ENCODE data around the gene MSGN1. TPM values are rescaled to one million over a fixed set of nuclear protein-coding genes. Genes with fewer than 3 reads are reported as not detected.

MSGN1 gene
- total RNA-seq, 4 donors from 2014 or later, result 1.3 TPM; not detected in 3

DNA sequence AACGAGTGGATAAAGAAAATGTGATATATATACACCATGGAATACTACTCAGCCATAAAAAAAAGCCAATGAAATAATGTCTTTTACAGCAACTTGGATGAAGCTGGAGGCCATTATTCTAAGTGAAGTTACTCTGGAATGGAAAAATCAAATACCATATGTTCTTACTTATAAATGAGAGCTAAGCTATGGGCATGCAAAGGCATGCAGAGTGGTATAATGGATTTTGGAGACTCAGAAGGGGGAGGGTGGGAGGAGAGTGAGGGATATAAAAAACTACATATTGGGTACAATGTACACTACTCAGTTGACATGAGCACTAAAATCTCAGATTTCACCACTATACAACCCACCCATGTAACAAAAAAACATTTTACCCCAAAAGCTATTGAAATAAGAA, 1.7 kb upstream of the MSGN1 start:
- WGBS, 2 donors (ENCODE audit: low coverage in 1 of 2), result 70 to 83% methylated on average over 1 of the region's 1 CpG
- Histone ChIP-seq H3K27ac (no peak overlapping the region), H3K36me3 (no peaks in the 10 kb centered on the region), H3K4me3 (no peak overlapping the region), H3K27me3 (no peaks in the 10 kb centered on the region), H3K9me3 (no peaks in the 10 kb centered on the region), H3K4me1 (peaks cover 0 to 8% (median 4%) of the 10 kb centered on the region in 4 donors)
- no peak for DNase-seq
- in situ Hi-C loops (cut with MboI; ENCODE audit: low pct_ligation_motif_present in 1 of 4, low pct_unique_long_range_greater_than_20kb in 1 of 4, low sequenced_read_pairs in 3 of 4) (no loop called here), intact Hi-C loops (cut with DNase I; ENCODE audit: low total_unique reads) (no loop called here)
- no peak for TF ChIP-seq POLR2A (IDR thresholded peaks at IDR 0.05)
- TF ChIP-seq, protein P1, sequence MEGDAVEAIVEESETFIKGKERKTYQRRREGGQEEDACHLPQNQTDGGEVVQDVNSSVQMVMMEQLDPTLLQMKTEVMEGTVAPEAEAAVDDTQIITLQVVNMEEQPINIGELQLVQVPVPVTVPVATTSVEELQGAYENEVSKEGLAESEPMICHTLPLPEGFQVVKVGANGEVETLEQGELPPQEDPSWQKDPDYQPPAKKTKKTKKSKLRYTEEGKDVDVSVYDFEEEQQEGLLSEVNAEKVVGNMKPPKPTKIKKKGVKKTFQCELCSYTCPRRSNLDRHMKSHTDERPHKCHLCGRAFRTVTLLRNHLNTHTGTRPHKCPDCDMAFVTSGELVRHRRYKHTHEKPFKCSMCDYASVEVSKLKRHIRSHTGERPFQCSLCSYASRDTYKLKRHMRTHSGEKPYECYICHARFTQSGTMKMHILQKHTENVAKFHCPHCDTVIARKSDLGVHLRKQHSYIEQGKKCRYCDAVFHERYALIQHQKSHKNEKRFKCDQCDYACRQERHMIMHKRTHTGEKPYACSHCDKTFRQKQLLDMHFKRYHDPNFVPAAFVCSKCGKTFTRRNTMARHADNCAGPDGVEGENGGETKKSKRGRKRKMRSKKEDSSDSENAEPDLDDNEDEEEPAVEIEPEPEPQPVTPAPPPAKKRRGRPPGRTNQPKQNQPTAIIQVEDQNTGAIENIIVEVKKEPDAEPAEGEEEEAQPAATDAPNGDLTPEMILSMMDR (IDR thresholded peaks at IDR 0.05), result no peak
- TF ChIP-seq POLR2AphosphoS5 (IDR thresholded peaks at IDR 0.05), result no peak

DNA sequence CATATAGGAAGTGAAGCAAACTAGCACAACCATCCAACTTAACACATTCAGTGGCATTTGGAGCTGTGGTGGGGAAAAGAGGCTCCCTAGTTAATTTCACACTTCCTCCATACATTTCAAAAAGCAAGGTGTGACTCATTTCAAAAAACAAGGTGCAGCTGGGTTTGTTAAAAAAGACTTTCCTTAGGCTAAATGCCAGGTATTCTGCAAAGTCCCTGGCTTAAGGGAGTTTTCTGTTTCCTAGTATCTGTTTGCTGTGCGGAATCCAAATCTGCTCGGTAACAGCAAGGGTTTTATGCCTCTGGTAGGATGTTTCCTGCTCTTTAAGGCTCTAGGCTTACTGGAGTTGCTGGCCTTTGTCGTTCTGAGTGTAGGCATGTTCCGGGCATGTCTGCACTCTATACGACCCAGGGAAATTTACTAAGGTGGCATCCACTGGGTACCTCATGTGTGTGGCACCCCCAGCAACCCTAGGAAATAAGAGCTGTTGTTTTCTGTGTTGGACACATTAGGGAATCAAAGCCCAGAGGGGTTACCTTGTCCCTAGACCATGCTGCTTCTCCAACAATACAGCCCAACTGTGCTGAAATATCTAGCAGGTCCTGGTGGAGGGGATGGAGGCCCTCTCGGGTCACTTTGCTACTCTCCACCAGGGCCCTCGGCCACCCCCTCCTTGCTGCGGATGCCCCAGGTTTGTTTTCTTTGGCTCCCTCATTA, 634 bp upstream of the MSGN1 start:
- H3K27ac ChIP-seq, result peak overlapping the region in 3 of 4 donors; percentile 15 to 35 (median 19)

DNA sequence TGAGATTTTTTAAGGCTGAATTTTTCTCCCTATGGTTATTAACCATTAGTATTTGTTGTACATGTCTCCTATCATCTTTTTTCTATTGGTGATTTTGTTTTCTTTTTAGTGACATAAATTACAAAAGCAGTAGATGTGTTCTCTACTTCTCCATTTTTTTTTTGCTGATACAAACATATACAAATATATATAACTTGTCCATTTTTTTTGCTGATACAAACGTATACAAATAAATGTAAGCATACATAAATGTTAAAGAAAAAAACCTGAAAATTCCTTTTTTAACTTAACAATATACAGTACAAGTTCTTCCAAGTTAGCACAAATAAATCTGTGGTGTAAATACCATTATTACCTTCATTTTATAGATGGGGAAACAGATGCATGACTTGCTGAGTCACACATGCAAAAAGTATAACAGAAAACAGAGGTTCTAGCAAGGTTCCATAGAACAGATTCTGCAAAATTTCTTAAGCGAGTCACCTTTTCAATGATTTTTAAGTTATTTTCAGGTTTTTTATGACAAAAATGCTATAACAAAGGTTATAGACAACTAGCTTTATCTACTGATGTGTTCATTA, 2.1 kb downstream of the MSGN1 start:
- Histone ChIP-seq H3K27me3 (no peaks in the 10 kb centered on the region), H3K36me3 (no peaks in the 10 kb centered on the region), H3K4me1 (peaks cover 0 to 13% (median 6%) of the 10 kb centered on the region in 4 donors), H3K9me3 (no peaks in the 10 kb centered on the region), H3K27ac (no peak overlapping the region), H3K4me3 (no peak overlapping the region)
- intact Hi-C loops (cut with DNase I; ENCODE audit: low total_unique reads) (no loop called here), in situ Hi-C loops (cut with MboI; ENCODE audit: low pct_ligation_motif_present in 1 of 4, low pct_unique_long_range_greater_than_20kb in 1 of 4, low sequenced_read_pairs in 3 of 4) (no loop called here)
- WGBS, 2 donors (ENCODE audit: low coverage in 1 of 2), result 78 to 80% methylated on average over 2 of the region's 2 CpGs
- TF ChIP-seq EP300 (IDR thresholded peaks at IDR 0.05; ENCODE audit: low read depth) (no peak), POLR2A (IDR thresholded peaks at IDR 0.05) (no peak), POLR2AphosphoS5 (IDR thresholded peaks at IDR 0.05) (no peak)
- TF ChIP-seq, protein P1 (IDR thresholded peaks at IDR 0.05), result no peak
- DNase-seq, result no peak

More for the DNA sequence above, 634 bp upstream of the MSGN1 start:
- in situ Hi-C loops (cut with MboI; ENCODE audit: low pct_ligation_motif_present in 1 of 4, low pct_unique_long_range_greater_than_20kb in 1 of 4, low sequenced_read_pairs in 3 of 4), result no loop called here
- Histone ChIP-seq H3K9me3 (no peaks in the 10 kb centered on the region), H3K36me3 (no peaks in the 10 kb centered on the region), H3K27me3 (no peaks in the 10 kb centered on the region), H3K4me1 (peaks cover 0 to 8% (median 4%) of the 10 kb centered on the region in 4 donors), H3K4me3 (no peak overlapping the region)
- WGBS, 2 donors (ENCODE audit: low coverage in 1 of 2), result 55% methylated on average over 8 of the region's 8 CpGs; no CpG with 5 or more reads in 1 of the 2 donors
- intact Hi-C loops (cut with DNase I; ENCODE audit: low total_unique reads), result no loop called here
- TF ChIP-seq EP300 (IDR thresholded peaks at IDR 0.05; ENCODE audit: low read depth) (no peak), POLR2AphosphoS5 (IDR thresholded peaks at IDR 0.05) (no peak), POLR2A (IDR thresholded peaks at IDR 0.05) (no peak)
- TF ChIP-seq, protein P1 (IDR thresholded peaks at IDR 0.05), result no peak
- DNase-seq, result no peak

DNA sequence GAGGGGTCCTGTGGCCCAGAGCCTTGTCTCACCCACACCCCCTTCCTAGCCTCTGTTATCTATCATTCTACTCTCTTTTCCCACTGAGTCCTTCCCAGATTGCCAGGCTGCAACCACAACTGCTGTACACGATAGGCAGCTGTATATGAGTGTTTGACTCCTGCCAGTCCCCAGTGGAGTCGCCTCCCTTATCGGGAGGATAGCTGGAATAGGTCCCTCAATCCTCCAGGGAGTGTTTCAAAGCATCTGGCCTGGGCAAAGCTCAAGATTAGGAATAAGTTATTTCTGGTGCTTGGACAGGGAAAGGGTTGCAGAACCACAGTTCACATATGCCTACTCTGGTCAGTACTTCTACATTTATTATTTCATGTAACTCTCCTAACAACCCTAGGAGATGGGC, 4.8 kb downstream of the MSGN1 start:
- Histone ChIP-seq H3K36me3 (no peaks in the 10 kb centered on the region), H3K27me3 (no peaks in the 10 kb centered on the region), H3K4me1 (peaks cover 0 to 5% (median 2%) of the 10 kb centered on the region in 4 donors), H3K9me3 (no peaks in the 10 kb centered on the region), H3K4me3 (no peak overlapping the region), H3K27ac (no peak overlapping the region)
- TF ChIP-seq, protein P1 (IDR thresholded peaks at IDR 0.05), result no peak
- TF ChIP-seq POLR2A (IDR thresholded peaks at IDR 0.05), result no peak
- no peak for TF ChIP-seq EP300 (IDR thresholded peaks at IDR 0.05; ENCODE audit: low read depth)
- TF ChIP-seq POLR2AphosphoS5 (IDR thresholded peaks at IDR 0.05), result no peak
- WGBS, 2 donors (ENCODE audit: low coverage in 1 of 2), result 85% methylated on average over 3 of the region's 3 CpGs; no CpG with 5 or more reads in 1 of the 2 donors
- intact Hi-C loops (cut with DNase I; ENCODE audit: low total_unique reads), result no loop called here
- in situ Hi-C loops (cut with MboI; ENCODE audit: low pct_ligation_motif_present in 1 of 4, low pct_unique_long_range_greater_than_20kb in 1 of 4, low sequenced_read_pairs in 3 of 4), result no loop called here
- DNase-seq, result no peak
